HCEC 1CT (cell line): ENCODE results near the gene AUTS2.

Experiments
- DNase-seq: peaks from one replicate; pipeline ENCODE4 v3.0.0-alpha.2; 2017

AUTS2 gene

DNA sequence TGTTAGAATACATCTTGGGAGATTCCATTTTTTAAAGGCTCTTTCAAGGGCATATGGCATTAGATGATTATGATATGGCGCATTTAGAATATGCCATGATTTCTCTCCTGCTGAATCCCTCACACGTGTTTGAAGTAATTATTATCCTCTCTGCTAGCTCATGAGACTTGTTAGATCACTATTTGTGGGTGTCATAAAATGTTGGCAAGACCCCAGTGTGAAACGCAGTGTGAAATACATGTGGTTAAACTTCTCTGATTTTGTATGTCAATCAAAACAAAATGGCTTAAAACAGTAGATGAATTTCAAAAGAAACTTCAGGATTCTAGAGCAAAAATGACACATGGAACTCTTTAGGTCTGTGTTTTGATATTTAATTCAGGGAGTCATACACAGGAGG, 560.8 kb downstream of the AUTS2 start:
- DNase-seq, result no peak

DNA sequence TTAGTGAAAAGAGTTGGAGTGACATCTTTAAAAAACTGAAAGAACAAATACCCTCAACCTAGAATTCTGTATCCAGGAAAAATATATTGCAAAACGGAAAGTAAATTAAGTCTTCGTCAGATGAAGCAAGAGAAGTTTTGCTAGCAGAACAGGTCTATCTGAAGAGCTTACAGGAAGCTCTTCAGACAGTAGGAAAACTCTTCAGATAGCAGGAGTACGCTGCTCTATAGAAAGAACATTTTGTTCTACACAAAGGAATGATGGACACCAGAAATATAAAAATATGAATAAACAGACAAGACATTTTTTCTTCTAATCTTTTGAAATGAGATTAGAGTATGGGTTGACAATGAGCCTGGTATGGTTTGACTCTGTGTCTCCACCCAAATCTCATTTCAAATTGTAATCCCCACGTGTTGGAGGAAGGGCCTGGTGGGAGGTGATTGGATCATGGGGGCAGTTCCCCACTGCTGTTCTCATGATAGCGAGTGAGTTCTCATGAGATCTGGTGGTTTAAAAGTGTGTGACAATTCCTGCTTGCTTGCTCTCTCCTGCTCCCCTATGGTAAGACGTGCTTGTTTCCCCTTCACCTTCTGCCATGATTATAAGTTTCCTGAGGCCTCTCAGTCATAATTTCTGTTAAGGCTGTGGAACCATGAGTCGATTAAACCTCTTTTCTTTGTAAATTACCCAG, 567.3 kb downstream of the AUTS2 start:
- no peak for DNase-seq

DNA sequence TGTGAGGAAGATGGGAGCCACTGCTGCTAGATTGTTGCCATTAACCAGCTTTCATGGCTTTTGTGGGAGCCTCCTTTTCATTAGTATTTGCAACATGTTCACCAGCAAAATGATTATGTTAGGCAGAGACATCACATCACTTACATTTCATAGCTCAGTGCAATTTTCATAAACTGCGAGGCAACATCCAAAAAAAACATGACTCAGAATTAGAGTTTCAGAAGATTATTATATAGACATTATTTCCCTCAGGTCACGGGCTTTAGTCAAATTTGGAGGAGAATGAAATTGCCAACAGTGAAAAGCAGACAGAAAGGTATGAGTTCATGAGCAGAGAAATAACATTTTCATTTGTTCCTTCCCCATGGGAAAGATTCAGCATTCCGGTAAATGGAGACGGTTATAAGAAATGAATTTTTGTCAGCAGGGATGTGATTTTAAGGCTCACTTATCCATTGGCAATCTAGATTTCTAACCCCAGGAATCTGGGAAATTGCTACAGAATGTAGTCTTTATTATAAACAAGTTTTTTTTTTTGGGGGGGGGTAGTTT, 573.2 kb downstream of the AUTS2 start:
- no peak for DNase-seq

DNA sequence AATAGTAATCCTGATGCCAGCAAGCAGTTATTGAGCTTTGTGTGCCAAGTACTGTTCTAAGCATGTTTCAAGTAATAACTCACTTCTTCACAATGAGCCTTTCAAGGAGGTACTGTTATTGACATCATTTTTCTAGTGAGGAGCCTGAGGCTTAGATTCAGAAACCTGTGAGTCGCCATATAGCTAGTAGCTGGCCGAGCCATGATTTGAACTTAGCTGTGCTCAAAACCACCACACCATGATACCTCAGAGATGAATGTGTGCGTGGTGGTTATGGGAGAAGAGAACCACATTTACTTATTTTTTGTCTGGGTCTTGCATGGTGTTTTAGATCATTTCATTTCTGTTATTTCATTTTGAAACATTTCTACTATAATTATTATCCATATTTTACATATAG, 578.9 kb downstream of the AUTS2 start:
- DNase-seq, result no peak

DNA sequence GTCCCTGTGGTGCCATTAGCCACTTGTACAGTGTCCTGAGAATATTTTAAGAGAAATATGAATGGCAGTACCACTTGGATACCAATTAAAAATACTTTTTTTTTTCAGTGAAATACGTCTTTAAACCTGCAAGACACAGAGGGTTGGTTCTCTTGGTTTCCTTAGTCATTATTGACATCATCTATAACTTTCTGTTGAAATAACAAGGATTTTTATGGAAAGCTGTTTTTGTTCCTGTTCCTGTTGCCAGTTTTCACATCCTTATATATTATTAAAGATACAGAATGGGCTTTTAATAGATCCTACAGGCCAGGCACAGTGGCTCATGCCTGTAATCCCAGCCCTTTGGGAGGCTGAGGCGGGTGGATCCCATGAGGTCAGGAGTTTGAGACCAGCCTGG, 579.9 kb downstream of the AUTS2 start:
- DNase-seq, result no peak

DNA sequence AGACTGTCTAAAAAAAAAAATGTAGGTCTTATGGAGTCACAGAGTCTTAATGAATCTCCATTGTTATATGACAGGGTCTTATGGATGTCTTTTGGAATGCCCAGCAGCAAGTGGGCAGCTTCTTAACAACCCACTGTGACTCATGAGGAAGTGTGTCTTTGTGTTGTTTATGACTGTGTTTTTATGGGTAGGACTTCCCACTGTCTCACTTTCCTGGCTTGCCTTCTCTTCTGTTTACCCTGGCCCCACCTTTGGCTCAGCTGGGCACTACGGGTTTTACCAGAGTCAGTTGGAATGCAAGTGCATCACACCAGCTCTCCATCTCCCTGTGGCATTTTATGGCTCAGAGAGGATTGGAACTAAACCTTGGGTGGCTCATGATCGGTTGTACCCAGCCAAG, 580.5 kb downstream of the AUTS2 start:
- no peak for DNase-seq

DNA sequence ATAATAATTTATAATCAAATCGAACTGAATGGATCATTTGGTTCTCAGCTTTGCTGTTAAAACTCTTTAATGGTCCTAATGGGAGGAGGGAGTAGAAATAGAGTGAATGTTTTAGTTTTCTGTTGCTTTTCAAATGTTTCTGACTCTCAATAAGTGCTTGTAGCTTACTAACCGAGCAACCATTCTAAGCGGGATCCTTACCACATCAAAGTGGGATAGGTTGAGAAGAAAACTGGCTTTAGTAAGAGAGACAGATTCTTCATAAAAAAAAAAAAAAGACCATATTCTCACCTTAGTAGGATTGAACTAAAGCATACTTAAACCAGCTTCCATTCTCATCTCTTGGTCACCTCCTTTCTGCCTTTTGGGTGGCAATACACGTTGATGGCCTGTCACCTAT, 584.2 kb downstream of the AUTS2 start:
- no peak for DNase-seq

DNA sequence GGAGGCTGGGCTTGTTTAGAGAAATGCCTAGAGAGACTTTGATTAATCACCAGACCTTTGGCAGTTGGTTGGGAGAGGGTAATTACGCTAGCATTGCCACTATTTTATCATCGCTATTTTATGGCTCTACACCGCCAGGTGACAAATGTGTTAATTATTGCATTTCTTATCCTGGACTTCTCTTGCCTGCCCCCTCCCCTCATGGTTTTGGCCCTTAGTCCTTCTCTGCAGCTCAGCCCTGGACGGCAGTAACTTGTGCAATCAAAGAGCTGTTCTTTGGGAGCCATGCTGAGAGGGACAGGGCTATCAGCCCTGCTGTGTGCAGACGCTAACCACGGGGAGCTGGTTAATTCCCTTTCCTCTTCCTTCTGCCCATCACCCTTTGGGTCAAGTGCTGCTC, 585.0 kb downstream of the AUTS2 start:
- DNase-seq, result no peak

DNA sequence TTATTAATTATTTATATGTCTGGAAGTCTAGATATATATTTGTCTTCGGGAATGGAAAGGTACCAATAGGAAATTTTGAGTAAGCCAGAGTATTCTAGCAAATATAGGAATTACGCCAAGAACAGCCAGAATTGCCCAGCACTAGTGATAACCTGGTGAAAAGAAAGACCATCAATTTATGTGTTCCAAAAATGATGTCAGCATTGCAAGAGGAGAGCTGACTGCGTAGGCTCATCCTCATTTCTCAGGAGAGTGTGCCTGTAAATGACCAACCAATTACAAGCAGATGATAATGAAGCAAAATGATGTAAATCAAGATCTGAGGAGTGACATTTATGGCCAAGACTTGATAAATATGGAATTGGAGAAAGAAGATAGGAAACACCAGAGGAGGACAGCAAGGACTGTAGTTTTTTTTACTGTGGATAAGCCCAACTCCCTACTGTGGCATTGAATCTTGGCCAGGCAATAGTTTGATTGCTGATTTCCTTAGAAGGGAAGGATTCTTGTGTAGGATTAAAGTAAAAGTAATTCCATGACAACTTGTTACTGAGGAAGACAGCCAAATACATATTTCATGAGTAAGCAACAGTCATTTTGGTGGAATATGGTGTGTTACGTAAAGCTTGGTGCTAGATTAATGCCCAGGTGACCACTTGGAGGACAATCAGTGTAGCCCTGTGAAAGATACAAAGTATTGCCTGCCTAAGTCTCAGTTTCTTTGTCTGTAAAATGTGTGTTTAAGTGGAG, 590.8 kb downstream of the AUTS2 start:
- DNase-seq, result no peak

DNA sequence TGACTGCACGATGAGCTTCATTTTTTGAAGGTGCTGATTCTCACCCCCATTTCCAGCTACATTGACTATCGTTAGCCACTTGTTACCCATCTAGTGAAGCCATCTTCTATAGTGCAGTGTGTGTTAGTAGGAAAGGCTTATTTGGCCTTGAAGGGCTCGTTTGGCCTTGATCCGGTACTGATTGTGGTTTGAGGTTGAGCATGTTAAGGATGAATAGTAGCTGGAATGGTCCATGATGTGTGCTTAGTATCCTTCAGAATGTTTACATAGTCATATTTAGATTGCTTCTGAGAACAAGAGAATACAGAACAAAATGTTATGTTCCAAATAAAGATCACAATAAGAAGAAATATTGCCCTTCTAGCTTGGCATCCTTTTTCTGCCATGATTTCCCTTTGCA, 591.5 kb downstream of the AUTS2 start:
- no peak for DNase-seq

DNA sequence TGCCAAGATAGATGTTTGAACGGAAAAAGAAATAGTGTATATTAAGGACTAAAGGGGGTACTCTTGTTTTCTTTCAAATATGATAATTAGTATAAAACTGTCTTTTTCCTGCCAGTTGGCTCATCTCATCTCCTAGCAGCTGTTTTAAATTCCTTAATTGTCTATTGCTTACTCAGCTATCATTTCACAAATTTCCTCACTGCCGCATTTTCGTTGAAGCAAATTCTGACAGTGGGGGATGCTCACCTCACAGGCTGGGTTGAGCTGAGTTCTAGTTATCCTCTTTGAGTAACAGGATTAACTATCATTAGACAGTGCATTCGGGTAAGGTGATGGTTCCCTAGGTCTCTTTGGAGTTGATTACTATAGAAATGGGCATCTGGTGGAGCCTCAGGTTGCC, 592.0 kb downstream of the AUTS2 start:
- DNase-seq, result no peak

DNA sequence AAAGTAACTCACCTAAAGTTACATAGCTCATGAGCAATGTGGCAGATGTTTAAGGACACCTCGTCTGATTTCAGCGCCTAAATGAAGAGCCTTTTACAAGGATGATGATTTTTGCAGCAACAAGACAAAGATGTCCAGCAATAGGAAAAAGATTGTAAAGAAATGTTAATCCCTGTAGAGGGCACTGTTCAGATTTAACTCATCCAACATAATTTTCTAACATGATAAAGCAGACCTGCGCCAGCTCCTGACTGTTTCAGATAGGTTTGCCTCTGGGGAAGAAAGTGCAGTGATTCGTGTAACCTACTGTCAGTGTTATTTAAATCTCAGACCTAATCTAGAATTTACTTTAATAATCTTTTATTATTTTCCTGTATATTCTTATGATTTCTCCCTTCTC, 595.2 kb downstream of the AUTS2 start:
- no peak for DNase-seq

DNA sequence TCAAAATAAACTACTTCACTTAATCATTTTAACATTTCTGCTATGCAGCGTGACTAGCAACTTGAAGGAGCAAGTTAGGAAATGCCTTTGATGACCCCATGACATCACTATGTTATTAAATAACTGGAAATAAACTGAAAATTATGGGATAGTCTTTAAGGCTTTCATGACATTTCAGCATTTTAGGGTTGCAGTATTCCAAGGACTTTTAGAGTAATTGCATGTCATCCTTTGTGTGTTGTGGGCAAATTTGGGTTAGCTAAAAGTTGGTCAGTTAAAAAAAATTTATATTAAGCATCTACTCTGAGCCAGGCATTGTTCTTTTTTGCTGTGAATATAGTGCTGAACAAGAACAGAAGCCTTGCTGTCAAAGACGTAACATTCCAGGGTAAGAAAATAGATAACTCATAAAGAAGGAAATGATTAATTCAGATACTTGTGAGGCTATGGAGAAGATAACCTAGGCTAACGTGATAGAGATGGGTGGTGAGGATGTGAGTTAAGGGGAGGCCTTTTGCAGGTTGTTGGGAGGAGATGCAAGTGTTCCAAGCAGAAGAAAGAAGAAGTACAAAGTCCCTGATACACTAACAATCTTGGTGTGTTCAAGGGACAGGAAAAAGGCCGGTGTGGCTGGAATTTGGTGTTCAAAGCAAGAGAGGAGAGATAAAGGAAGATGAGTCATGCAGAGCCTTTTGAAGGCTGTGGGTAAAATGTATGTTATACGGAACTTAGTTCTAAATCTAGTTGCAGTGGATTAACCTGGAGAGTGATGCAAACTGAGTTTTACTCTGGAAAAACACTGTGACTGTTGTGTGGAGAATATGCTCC, 610.2 kb downstream of the AUTS2 start:
- DNase-seq, result no peak

DNA sequence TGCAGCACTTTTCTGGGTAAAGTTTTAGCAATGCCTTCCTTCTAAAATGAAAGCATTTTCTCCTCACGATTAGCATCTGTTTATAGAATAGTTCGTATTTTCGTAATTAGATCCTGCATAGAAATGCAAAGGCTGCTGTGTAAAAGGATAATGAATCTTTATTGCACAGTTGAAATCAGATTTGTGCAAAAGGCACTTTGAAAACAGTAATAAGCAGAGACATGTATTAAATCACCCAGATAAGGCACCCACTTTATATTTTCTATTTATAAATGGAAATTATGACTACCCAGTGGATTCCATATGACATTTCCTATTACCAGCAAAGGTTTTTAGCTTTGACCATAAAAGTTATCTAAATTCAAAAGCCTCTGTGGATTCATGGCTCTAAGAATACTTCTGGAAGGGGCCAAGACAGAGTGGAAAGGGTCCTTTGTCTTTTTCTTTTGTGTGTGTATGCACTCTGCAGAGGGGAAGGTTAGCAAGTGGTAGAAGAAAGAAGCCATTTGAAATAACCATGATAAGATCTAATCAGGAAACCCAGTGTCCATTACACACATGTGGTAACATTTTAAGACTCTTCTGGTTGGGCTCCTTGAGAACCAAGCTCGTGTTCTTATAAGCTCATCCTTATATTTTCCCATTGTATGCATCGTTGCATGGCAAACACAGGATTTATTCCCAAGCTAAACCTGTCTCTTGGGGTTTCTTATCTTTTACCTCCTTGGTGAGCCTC, 612.1 kb downstream of the AUTS2 start:
- no peak for DNase-seq

DNA sequence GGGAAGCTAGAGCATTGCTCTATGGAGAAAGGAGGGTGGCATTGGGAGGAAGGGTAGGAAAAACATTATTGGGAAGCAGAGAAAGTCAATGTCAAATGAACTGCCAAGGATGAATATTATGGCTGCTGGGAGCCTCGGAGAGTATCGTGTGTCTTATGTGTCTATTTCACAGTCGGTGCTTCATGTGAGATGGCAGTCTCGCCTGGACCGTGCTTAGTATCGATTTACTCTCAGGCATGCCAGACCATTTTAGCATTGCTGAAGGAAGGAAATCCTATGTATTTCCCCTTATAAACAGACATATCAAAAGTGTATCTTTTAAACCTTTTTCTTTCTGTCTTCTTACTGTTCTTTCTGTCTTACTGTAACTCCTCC, 612.6 kb downstream of the AUTS2 start:
- DNase-seq, result no peak

DNA sequence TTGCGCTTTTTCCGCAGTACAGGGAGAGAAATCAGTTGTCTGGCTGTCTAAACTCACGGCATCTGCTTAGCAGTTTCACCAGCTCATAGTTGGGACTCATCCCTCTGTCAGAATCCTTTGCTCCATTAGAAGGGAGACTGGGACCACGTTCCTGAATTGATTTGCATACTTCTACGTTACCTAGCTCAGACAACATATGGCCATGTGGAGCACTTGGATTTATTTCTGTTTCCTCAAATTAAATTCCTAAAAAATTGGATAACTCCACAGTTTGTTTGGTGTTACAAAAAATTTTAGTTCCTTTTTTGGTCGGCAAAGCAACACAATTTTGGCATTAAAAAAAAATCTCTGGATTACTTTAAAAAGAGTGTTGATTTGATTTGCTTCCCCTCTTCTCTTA, 614.0 kb downstream of the AUTS2 start:
- DNase-seq, result no peak

DNA sequence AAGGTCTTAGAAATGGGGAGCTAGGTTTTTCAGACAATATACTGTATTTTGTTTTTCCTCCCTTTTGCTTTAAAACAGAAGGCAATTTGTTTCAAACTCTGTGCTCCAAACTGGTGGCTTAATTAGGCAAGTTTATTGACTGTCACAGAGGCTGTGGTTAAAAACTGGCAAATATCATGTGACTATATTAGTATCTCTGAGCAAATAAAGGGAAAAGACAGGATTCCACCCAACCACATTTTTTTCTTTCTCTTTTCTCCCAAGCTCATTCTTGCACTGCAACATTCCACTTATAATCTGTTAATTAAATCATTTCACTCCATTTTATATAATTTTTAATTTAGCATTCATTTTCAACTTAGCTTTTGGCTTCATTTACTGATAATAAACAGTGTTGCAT, 615.8 kb downstream of the AUTS2 start:
- DNase-seq, result no peak

DNA sequence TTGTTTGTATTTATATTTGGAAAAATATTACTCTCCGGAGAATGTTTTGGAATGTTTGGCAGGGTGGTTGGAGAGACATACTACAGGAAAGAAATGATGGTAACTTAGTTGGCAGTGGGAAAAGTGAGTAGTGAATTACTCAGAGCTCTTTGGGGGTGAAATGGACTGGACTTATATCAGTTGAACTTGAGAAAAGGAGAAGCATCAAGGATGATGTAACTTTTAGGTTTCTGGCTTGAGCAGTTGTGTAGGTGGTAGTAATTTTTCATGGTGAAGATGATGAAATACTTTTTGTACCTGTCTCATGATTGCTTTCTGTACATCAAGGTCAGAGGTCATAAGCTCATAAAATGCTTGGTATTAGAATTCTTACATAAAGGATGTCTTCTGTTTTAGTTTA, 617.2 kb downstream of the AUTS2 start:
- no peak for DNase-seq

DNA sequence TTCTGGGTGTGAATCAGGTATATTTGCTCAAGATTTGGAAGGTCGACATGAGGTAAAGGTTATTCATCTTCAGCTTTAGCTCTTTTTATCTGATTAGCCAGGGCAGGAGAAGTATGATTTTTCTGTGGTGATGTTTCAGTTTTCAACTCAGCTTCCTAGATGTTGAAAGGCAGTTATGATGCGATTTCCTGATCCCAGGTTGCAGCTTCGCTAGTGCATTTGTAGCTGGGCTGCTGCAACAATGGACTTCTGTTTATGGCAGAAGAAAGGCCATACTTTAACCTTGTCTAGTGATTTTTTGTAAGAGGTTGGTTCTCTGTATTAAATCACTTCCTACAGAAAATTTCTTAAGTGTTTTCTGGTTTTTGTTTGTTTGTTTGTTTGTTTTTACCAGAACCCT, 619.3 kb downstream of the AUTS2 start:
- no peak for DNase-seq

DNA sequence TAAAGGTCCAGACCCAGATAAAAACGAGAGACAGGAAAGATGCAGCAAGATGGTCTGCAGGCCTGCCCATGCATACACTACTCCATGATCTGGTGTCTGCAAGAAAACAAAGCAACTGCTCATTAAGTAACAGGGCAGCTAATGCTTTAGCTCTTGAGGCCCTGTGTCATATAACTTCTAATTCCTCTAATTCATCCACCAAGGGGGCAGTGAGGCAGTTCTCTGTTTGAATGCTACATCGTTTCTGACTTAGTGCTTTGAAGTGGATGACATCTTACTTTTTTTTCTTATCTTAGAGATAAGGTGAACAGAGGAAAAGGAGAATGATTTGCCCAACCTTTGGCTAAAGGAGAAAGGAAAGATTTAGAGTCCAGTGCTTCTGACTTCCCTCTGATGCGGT, 619.7 kb downstream of the AUTS2 start:
- DNase-seq, result no peak

DNA sequence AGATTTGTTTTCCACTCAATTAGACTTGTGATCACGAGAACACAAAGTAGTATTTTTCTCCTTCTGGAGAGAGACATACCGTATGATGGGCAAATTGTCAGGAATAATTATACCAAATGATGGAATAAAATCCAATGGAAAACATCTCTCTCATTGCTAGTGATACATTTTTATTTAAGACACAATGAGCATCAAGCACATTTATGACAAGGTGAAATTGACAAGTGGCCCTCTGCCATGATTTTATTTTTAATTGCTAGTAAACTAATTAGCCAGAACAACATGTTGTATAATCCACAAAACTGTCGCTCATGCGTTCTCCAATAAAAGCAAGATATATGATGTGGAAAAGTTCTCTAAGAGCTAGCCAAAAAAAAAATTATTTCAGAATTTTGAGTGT, 620.8 kb downstream of the AUTS2 start:
- DNase-seq, result no peak

DNA sequence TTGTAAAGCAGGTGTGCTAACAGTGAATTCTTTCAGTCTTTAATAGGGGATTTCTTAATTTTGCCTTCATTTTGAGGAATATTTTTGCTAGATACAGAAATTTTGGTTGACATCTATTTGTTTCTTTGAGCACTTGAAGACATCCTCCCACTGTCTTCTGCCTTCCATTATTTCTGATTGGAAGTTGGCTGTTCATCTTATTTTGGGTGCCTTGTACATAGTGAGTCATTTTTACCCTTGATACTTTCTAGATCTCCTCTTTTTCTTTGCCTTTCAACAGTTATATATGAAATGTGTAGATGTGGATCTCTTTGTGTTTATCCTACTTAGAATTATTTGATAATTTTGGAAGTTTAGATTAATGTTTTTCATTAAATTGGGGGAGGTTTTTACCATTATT, 631.0 kb downstream of the AUTS2 start:
- no peak for DNase-seq

DNA sequence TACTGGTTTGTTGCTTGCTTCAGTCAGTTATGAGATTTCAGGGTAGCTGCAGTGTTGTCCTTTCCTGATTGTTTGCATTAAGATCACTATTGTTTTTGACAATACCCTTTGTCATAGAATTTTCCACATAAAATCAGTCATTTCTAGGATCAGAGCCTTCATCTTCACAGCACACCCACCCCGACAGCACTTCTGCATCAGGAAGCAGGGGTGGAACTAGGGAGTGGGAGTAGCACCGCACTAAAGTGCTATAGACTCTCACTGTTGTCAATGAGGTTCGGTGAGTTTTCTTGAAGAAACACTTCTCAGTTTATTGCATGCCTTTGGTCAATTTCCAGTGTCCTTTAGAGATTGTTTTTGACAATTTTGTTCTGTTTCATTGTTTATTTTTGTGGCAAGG, 632.5 kb downstream of the AUTS2 start:
- no peak for DNase-seq
